ENCODE results near the gene YES1.
"Not testable (repeated sequence)": the region's sequence is repeated elsewhere in the genome, so short reads cannot be mapped to it uniquely, and the experiment has no call there.

YES1 gene

GRCh38 chr18:686339-687111 lies 125.5 kb downstream of the YES1 start:
- DNase-seq, result peak in 3 of 58 donors; percentile 7 to 28 (median 8)

GRCh38 chr18:685438-685837 lies 126.6 kb downstream of the YES1 start:
- DNase-seq, result no peak

GRCh38 chr18:683531-683930 lies 128.5 kb downstream of the YES1 start:
- no peak for DNase-seq

- DNase-seq, result no peak
Measured at GRCh38 chr18:682833-683232, 129.2 kb downstream of the YES1 start.

- not testable (repeated sequence) for DNase-seq
Measured at GRCh38 chr18:682416-682815, 129.6 kb downstream of the YES1 start.

- DNase-seq, result no peak
Measured at GRCh38 chr18:681985-682384, 130.1 kb downstream of the YES1 start.

- peak in 9 of 58 donors; percentile 5 to 41 (median 24) for DNase-seq
Measured at GRCh38 chr18:680392-680791, 131.7 kb downstream of the YES1 start.

GRCh38 chr18:679516-679915 lies 132.5 kb downstream of the YES1 start:
- DNase-seq, result no peak

- DNase-seq, result no peak
Measured at GRCh38 chr18:678482-679182, 133.4 kb downstream of the YES1 start.

GRCh38 chr18:677951-678381 lies 134.1 kb downstream of the YES1 start:
- peak in 27 of 58 donors; percentile 6 to 65 (median 30) for DNase-seq

GRCh38 chr18:677145-677544 lies 134.9 kb downstream of the YES1 start:
- no peak for DNase-seq

- DNase-seq, result no peak
Measured at GRCh38 chr18:676736-677135, 135.3 kb downstream of the YES1 start.

- DNase-seq, result no peak
Measured at GRCh38 chr18:676069-676468, 136.0 kb downstream of the YES1 start.

- DNase-seq, result no peak
Measured at GRCh38 chr18:675307-675706, 136.7 kb downstream of the YES1 start.

GRCh38 chr18:673769-674168 lies 138.3 kb downstream of the YES1 start:
- DNase-seq, result no peak

- DNase-seq, result no peak
Measured at GRCh38 chr18:673317-673716, 138.7 kb downstream of the YES1 start.

All from anterior cingulate cortex (tissue), 58 donors.